ENCODE results near the gene TNFRSF21. TPM values are rescaled to one million over a fixed set of nuclear protein-coding genes. Genes with fewer than 3 reads are reported as not detected.

The TNFRSF21 gene
- total RNA-seq, 3 donors from 2014 or later: 54.8 to 92.5 (median 75.4) TPM

DNA sequence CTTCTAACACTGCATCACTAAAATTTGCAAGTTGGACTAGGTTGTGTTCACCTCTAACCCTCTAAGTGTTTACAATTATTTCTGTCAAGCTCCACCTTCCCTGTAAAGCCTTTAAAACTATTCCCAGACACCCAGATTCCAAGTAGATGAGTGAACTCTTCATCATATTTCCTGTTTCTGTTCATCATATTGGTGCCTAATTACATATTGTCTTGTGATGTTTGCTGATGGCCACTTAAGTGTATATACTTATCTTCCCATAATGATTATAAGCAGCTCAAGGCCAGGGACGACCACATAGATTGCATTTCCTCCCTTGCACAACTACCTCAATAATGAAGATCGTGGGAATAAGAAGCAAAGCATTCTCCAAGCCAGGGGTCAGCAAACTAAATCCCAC is 16.8 kb downstream of the TNFRSF21 start:
- ATAC-seq (peak; percentile 13), DNase-seq (no peak)
- H3K9me3 ChIP-seq: no peaks in the 10 kb centered on the region
- TF ChIP-seq, protein P1, sequence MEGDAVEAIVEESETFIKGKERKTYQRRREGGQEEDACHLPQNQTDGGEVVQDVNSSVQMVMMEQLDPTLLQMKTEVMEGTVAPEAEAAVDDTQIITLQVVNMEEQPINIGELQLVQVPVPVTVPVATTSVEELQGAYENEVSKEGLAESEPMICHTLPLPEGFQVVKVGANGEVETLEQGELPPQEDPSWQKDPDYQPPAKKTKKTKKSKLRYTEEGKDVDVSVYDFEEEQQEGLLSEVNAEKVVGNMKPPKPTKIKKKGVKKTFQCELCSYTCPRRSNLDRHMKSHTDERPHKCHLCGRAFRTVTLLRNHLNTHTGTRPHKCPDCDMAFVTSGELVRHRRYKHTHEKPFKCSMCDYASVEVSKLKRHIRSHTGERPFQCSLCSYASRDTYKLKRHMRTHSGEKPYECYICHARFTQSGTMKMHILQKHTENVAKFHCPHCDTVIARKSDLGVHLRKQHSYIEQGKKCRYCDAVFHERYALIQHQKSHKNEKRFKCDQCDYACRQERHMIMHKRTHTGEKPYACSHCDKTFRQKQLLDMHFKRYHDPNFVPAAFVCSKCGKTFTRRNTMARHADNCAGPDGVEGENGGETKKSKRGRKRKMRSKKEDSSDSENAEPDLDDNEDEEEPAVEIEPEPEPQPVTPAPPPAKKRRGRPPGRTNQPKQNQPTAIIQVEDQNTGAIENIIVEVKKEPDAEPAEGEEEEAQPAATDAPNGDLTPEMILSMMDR (IDR thresholded peaks at IDR 0.05): no peak
- no peaks in the 10 kb centered on the region for H3K36me3 ChIP-seq (ENCODE audit: low read depth)
- H3K4me1 ChIP-seq (ENCODE audit: low read depth): no peaks in the 10 kb centered on the region
- H3K4me3 ChIP-seq: no peak overlapping the region
- intact Hi-C loops (cut with DNase I, micrococcal nuclease): no loop called here

DNA sequence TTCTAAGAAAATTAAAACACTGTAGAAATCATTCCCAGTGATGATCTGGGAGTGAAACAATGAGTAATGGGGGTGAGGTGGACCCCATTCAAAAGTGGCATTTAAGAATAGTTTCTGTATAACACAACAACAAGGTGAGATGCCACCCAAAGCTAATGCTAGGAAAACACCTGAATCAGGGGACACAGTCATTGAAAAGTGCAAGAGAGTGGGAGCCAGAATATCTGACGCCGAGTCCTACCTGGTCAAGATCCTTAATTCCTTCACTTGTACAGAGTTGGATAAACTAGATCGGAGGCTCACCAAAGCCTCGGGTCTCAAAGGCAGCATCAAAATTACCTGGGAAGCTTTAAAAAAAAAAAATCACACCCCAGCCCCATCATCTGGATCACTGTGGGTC is 17.7 kb downstream of the TNFRSF21 start:
- no peaks in the 10 kb centered on the region for H3K4me1 ChIP-seq (ENCODE audit: low read depth)
- intact Hi-C loops (cut with DNase I, micrococcal nuclease): no loop called here
- TF ChIP-seq, protein P1 (IDR thresholded peaks at IDR 0.05): no peak
- no peak for DNase-seq
- H3K9me3 ChIP-seq: no peaks in the 10 kb centered on the region
- H3K36me3 ChIP-seq (ENCODE audit: low read depth): no peaks in the 10 kb centered on the region
- H3K4me3 ChIP-seq: no peak overlapping the region
- no peak for ATAC-seq

DNA sequence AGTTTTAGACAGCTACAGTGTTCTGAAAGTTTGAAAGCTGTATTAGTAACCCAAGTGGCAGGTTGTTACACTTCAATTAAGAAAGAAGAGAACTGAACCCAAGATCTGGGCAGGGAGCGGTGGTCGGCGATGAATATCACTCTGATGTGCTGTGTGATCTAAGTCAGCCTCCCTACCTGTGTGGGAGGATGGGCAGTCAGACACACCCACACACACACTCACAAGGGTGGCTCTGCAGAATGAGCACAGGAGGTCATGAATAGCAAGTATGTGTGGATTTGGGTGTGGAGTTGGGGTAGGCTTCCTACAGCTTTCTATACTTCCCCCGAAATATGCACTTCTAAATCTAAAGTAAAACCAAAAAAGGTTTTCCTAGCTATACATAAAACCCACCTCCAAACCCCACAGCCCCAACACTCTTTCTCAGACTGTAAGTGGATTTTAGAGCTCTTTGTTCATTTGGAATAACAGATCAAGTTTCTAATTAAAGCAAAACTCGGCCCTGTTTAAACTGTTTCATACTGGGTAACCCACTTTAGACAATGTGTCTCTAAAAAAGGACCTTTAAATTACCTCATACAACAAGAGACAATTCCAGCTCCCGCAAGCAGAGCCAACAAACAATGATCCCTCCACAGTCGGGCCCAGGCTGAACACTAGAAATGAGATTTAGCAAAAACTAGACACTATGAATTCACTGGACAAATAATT is 19.4 kb downstream of the TNFRSF21 start:
- intact Hi-C loops (cut with DNase I, micrococcal nuclease): no loop called here
- no peak for DNase-seq
- ATAC-seq: peak; percentile 50

DNA sequence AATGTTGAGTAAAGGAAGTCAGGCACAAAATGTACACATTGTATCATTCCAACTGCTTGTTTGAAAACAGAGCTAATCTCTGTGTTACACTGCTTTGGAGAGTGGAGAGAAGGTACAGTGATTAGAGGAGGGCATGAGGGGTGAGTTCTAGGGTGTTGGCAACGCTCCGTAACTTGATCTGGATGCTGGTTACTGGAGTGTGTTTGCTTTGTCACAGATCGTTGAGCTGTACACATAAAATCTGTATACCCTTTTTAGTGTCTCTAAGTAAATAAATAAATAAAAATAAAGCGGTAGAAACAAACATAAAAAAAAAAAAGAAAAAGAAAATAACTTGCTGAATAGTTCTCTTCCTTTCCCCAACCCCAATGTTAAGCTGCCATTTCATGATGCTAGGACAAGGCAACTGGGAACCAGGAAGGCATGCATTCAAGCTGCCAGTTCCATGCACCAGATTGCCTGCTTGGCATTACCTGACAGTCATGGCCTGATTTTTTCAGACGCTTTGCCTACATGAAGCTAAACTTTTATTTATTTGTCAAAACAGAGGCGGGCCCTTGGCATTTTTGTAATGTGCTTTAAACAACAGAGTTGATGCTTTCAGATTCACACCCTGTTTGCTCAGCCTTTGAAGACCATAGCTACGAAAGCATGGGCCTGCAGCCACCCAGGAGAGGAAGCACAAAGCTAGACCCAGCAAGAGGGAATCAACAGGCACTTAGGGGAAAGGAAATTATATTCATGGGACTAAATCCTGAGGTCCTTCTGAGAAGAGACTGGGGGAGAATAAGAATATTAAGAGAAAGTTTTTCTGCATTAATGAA is 21.2 kb downstream of the TNFRSF21 start:
- DNase-seq: no peak
- intact Hi-C loops (cut with DNase I, micrococcal nuclease): no loop called here
- H3K4me1 ChIP-seq (ENCODE audit: low read depth): no peaks in the 10 kb centered on the region
- no peaks in the 10 kb centered on the region for H3K36me3 ChIP-seq (ENCODE audit: low read depth)
- H3K4me3 ChIP-seq: no peak overlapping the region
- TF ChIP-seq, protein P1 (IDR thresholded peaks at IDR 0.05): no peak
- ATAC-seq: no peak
- H3K9me3 ChIP-seq: no peaks in the 10 kb centered on the region

More for the DNA sequence above, 19.4 kb downstream of the TNFRSF21 start:
- Histone ChIP-seq H3K36me3 (ENCODE audit: low read depth) (no peaks in the 10 kb centered on the region), H3K9me3 (no peaks in the 10 kb centered on the region), H3K4me3 (no peak overlapping the region), H3K4me1 (ENCODE audit: low read depth) (no peaks in the 10 kb centered on the region)
- TF ChIP-seq, protein P1 (IDR thresholded peaks at IDR 0.05): no peak

DNA sequence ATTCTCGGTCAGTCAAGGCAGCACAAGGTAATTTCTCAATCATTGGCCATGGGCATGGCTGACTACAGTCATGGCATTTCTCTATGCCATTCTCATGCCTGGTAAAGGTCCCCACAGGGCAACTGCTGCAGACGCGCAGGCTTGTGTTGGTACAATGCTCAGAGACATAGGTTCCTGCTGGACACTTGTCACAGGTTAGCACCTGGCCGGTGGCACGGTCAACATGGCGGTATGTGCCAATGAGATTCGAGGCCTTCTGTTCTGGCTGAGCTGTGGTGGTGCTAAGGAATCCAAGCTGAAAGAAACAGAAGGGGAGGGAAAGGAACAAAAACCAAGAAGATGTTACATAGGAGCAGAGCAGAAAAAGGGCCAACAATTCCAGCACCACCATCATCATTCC is 23.4 kb downstream of the TNFRSF21 start:
- Histone ChIP-seq H3K4me3 (no peak overlapping the region), H3K36me3 (ENCODE audit: low read depth) (no peaks in the 10 kb centered on the region), H3K9me3 (no peaks in the 10 kb centered on the region), H3K4me1 (ENCODE audit: low read depth) (no peaks in the 10 kb centered on the region)
- ATAC-seq: no peak
- intact Hi-C loops (cut with DNase I, micrococcal nuclease): no loop called here
- no peak for DNase-seq
- TF ChIP-seq, protein P1 (IDR thresholded peaks at IDR 0.05): no peak

All from mucosa of descending colon (tissue), 3 donors.